HG03066 (cell line): ENCODE results near the gene RPLP1.

Experiments
- ATAC-seq: cut with Tn5 transposase; IDR thresholded peaks from one replicate; pipeline ENCODE4 v1.9.1; 2021; ENCODE audit warnings: low read depth; ENCODE audit not compliant: unreplicated experiment

The RPLP1 gene

GRCh38 chr15:69491038-69491505, 38.5 kb downstream of the RPLP1 start:
- no peak for ATAC-seq

GRCh38 chr15:69493406-69493805, 40.8 kb downstream of the RPLP1 start:
- no peak for ATAC-seq

- no peak for ATAC-seq
Measured at GRCh38 chr15:69496001-69496400, 43.4 kb downstream of the RPLP1 start.

- ATAC-seq = no peak
Measured at GRCh38 chr15:69497076-69497475, 44.5 kb downstream of the RPLP1 start.

- no peak for ATAC-seq
Measured at GRCh38 chr15:69497667-69498066, 45.0 kb downstream of the RPLP1 start.

GRCh38 chr15:69498282-69498681, 45.7 kb downstream of the RPLP1 start:
- ATAC-seq = no peak

GRCh38 chr15:69498987-69499386, 46.4 kb downstream of the RPLP1 start:
- no peak for ATAC-seq

GRCh38 chr15:69499521-69500211, 47.0 kb downstream of the RPLP1 start:
- no peak for ATAC-seq

GRCh38 chr15:69500339-69500738, 47.7 kb downstream of the RPLP1 start:
- ATAC-seq = no peak

GRCh38 chr15:69501456-69501855, 48.8 kb downstream of the RPLP1 start:
- ATAC-seq = no peak

- ATAC-seq = no peak
Measured at GRCh38 chr15:69502470-69503045, 49.9 kb downstream of the RPLP1 start.

GRCh38 chr15:69504352-69505040, 51.9 kb downstream of the RPLP1 start:
- ATAC-seq = no peak
